Measurements from ENCODE around the gene MRGPRF.

The MRGPRF gene

DNA sequence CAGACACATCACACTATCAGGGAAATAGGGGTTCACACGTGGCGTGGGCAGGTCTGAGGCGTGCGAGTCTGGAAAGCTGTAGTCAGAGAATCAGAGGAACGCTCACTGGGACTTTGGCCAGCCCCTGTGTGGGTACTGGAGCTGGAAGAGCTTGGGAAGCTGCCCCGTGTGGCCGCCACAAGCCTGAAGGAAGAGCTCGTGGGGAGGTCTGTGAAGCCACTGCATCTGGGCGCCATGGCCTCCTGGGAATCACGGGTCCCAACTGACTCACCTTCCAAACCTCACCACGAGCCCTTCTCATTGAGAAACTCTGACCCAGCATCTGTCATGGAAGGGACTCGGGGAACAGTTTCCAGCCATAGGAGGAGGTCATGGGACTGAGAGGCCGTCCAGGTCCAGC is 5.9 kb upstream of the MRGPRF start:
- Histone ChIP-seq H3K23ac (ENCODE audit: low read length) (no peak overlapping the region), H3K36me3 (ENCODE audit: control insufficient read depth, insufficient read depth, low read length) (no peaks in the 10 kb centered on the region), H3K4me1 (ENCODE audit: control insufficient read depth, low read depth, low read length) (peaks cover 2% of the 10 kb centered on the region), H2BK5ac (ENCODE audit: low read length) (no peak overlapping the region), H3K4me2 (ENCODE audit: low read length) (no peak overlapping the region), H3K9ac (ENCODE audit: low read length) (no peak overlapping the region), H3K79me2 (ENCODE audit: control insufficient read depth, insufficient read depth, low read length) (no peaks in the 10 kb centered on the region), H3K4ac (ENCODE audit: low read depth, low read length) (no peak overlapping the region), H3K79me1 (ENCODE audit: low read length) (no peaks in the 10 kb centered on the region), H3K27ac (ENCODE audit: low read depth, low read length) (no peak overlapping the region), H4K5ac (ENCODE audit: low read length) (no peak overlapping the region), H3K56ac (ENCODE audit: low read length) (no peak overlapping the region), H3K4me3 (ENCODE audit: low read length) (no peak overlapping the region), H3K27me3 (ENCODE audit: insufficient read depth, low read length, poor library complexity) (no peaks in the 10 kb centered on the region), H3K18ac (ENCODE audit: low read length) (no peak overlapping the region), H2AK5ac (ENCODE audit: low read length) (no peak overlapping the region), H4K8ac (ENCODE audit: low read depth, low read length) (no peak overlapping the region), H2BK120ac (ENCODE audit: low read depth, low read length) (no peak overlapping the region), H2BK15ac (replicated peaks; ENCODE audit: low read depth) (no peak overlapping the region)
- no peak for DNase-seq
- no CpG with 5 or more reads among the region's 13 CpGs for WGBS (ENCODE audit: extremely low coverage, insufficient coverage, low lambda C conversion rate)

DNA sequence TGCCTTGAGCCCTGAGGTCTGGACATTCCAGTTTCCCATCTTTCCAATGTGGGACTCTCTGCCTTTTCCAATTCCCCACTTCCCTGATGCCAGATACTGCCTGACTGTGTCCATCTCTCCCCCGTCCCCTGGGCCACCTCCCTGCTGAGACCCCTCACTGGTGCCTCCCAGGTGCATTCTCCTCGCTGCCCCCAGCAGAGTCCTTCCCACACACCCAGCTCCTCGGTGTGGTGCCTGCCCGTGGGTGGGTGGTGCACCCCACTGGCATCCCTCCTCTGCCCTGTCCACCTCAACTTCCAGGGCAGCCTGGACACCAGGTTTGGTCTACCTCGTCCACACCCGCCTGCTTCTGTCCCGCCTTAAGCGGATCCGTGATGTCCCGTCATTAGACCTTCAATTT is 4.9 kb upstream of the MRGPRF start:
- Histone ChIP-seq H3K56ac (ENCODE audit: low read length) (no peak overlapping the region), H4K5ac (ENCODE audit: low read length) (no peak overlapping the region), H3K79me2 (ENCODE audit: control insufficient read depth, insufficient read depth, low read length) (no peaks in the 10 kb centered on the region), H3K27me3 (ENCODE audit: insufficient read depth, low read length, poor library complexity) (no peaks in the 10 kb centered on the region), H3K18ac (ENCODE audit: low read length) (no peak overlapping the region), H3K4me2 (ENCODE audit: low read length) (no peak overlapping the region), H2BK5ac (ENCODE audit: low read length) (no peak overlapping the region), H2AK5ac (ENCODE audit: low read length) (no peak overlapping the region), H3K4me3 (ENCODE audit: low read length) (no peak overlapping the region), H3K4ac (ENCODE audit: low read depth, low read length) (no peak overlapping the region), H3K4me1 (ENCODE audit: control insufficient read depth, low read depth, low read length) (peaks cover 2% of the 10 kb centered on the region), H2BK15ac (replicated peaks; ENCODE audit: low read depth) (no peak overlapping the region), H3K79me1 (ENCODE audit: low read length) (no peaks in the 10 kb centered on the region), H3K23ac (ENCODE audit: low read length) (no peak overlapping the region), H3K27ac (ENCODE audit: low read depth, low read length) (no peak overlapping the region), H3K9ac (ENCODE audit: low read length) (no peak overlapping the region), H3K36me3 (ENCODE audit: control insufficient read depth, insufficient read depth, low read length) (no peaks in the 10 kb centered on the region), H2BK120ac (ENCODE audit: low read depth, low read length) (no peak overlapping the region), H4K8ac (ENCODE audit: low read depth, low read length) (no peak overlapping the region)
- no CpG with 5 or more reads among the region's 10 CpGs for WGBS (ENCODE audit: extremely low coverage, insufficient coverage, low lambda C conversion rate)
- no peak for DNase-seq

DNA sequence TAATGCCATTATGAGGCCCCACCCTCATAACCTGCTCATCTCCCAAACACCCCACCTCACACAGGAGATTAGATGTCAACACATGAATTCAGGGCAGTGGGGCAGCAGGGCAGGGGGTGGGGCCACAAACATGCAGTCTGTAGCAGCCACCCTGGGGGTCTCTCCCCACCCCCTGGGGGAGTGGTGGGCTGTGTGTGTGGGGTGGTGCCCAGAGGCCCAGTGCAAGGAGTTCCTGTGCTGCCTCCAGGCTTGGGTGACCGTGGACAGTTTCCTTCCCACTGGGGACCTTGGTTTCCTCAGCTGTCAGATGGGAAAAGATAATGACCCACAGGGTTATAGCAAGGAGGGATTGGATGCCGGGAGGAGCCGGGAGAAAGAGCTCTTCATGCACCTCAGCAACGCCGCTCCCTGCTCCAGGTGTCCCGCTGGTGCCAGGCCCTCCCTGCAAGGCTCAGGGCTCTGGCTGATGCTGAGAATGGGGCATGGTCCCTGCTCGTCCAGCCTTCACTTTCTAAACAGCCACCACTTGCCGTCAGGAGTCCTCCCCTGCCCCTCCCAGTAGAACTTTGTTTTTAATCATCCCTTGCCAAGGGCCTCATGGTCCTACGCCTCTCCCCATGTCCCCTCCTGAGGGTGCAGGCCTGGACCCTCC is 2.0 kb upstream of the MRGPRF start:
- Histone ChIP-seq H3K79me2 (ENCODE audit: control insufficient read depth, insufficient read depth, low read length) (no peaks in the 10 kb centered on the region), H3K56ac (ENCODE audit: low read length) (no peak overlapping the region), H2AK5ac (ENCODE audit: low read length) (no peak overlapping the region), H3K27me3 (ENCODE audit: insufficient read depth, low read length, poor library complexity) (no peaks in the 10 kb centered on the region), H3K4me2 (ENCODE audit: low read length) (no peak overlapping the region), H3K9ac (ENCODE audit: low read length) (no peak overlapping the region), H3K36me3 (ENCODE audit: control insufficient read depth, insufficient read depth, low read length) (no peaks in the 10 kb centered on the region), H4K8ac (ENCODE audit: low read depth, low read length) (no peak overlapping the region), H3K4me1 (ENCODE audit: control insufficient read depth, low read depth, low read length) (peaks cover 7% of the 10 kb centered on the region), H2BK5ac (ENCODE audit: low read length) (no peak overlapping the region), H2BK15ac (replicated peaks; ENCODE audit: low read depth) (no peak overlapping the region), H3K4me3 (ENCODE audit: low read length) (no peak overlapping the region), H3K23ac (ENCODE audit: low read length) (no peak overlapping the region), H3K4ac (ENCODE audit: low read depth, low read length) (no peak overlapping the region), H2BK120ac (ENCODE audit: low read depth, low read length) (no peak overlapping the region), H3K18ac (ENCODE audit: low read length) (no peak overlapping the region), H3K79me1 (ENCODE audit: low read length) (no peaks in the 10 kb centered on the region), H3K27ac (ENCODE audit: low read depth, low read length) (no peak overlapping the region), H4K5ac (ENCODE audit: low read length) (no peak overlapping the region)
- no peak for DNase-seq
- no CpG with 5 or more reads among the region's 9 CpGs for WGBS (ENCODE audit: extremely low coverage, insufficient coverage, low lambda C conversion rate)

DNA sequence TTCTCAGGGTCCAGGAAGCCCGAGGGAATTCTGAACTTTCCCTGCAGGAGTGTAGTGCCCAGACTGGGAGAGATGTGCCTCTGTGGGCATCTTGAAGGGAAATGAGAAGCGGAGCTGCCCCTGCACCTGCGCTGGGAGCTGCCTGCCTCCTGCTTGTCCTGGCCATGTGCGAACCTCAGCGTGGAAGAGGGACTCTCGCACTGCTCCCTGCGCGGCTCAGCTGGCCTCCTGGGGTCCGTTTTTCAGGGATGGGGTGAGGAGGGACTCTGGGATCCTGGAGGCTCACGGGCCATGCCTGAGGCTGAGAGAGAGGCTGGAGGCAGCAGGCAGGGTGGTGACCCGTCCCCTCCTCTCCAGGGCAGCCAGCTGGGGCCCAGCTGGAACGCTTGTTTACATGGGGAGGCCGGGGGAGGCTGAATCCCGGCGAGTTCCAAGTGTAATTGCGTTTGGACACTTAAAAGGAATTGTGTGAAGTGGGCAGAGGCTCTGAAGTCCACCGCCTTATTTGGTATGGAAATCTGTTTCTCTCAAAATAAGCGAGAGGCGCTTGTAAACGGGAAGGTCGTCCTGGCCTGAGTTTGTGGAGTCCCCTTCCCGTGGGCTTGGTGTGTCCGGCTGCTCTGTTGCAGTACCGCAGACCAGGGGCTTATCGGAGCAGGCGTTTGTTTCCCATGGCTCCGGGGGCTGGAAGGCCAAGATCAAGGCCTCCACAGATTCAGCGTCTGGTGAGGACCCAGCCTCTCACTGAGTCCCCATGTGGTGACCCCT is 1.2 kb upstream of the MRGPRF start:
- Histone ChIP-seq H2BK120ac (ENCODE audit: low read depth, low read length) (no peak overlapping the region), H3K36me3 (ENCODE audit: control insufficient read depth, insufficient read depth, low read length) (no peaks in the 10 kb centered on the region), H3K23ac (ENCODE audit: low read length) (no peak overlapping the region), H3K79me1 (ENCODE audit: low read length) (no peaks in the 10 kb centered on the region), H3K4me1 (ENCODE audit: control insufficient read depth, low read depth, low read length) (peaks cover 7% of the 10 kb centered on the region), H3K56ac (ENCODE audit: low read length) (peak overlapping the region; percentile 69), H3K27ac (ENCODE audit: low read depth, low read length) (peak overlapping the region; percentile 13), H3K4ac (ENCODE audit: low read depth, low read length) (peak overlapping the region; percentile 5), H4K5ac (ENCODE audit: low read length) (no peak overlapping the region), H3K4me3 (ENCODE audit: low read length) (no peak overlapping the region), H3K27me3 (ENCODE audit: insufficient read depth, low read length, poor library complexity) (no peaks in the 10 kb centered on the region), H2BK15ac (replicated peaks; ENCODE audit: low read depth) (no peak overlapping the region), H3K9ac (ENCODE audit: low read length) (peak overlapping the region; percentile 8), H3K79me2 (ENCODE audit: control insufficient read depth, insufficient read depth, low read length) (no peaks in the 10 kb centered on the region), H2BK5ac (ENCODE audit: low read length) (no peak overlapping the region), H3K18ac (ENCODE audit: low read length) (no peak overlapping the region), H2AK5ac (ENCODE audit: low read length) (no peak overlapping the region), H4K8ac (ENCODE audit: low read depth, low read length) (no peak overlapping the region), H3K4me2 (ENCODE audit: low read length) (no peak overlapping the region)
- DNase-seq: no peak
- WGBS (ENCODE audit: extremely low coverage, insufficient coverage, low lambda C conversion rate): no CpG with 5 or more reads among the region's 28 CpGs

DNA sequence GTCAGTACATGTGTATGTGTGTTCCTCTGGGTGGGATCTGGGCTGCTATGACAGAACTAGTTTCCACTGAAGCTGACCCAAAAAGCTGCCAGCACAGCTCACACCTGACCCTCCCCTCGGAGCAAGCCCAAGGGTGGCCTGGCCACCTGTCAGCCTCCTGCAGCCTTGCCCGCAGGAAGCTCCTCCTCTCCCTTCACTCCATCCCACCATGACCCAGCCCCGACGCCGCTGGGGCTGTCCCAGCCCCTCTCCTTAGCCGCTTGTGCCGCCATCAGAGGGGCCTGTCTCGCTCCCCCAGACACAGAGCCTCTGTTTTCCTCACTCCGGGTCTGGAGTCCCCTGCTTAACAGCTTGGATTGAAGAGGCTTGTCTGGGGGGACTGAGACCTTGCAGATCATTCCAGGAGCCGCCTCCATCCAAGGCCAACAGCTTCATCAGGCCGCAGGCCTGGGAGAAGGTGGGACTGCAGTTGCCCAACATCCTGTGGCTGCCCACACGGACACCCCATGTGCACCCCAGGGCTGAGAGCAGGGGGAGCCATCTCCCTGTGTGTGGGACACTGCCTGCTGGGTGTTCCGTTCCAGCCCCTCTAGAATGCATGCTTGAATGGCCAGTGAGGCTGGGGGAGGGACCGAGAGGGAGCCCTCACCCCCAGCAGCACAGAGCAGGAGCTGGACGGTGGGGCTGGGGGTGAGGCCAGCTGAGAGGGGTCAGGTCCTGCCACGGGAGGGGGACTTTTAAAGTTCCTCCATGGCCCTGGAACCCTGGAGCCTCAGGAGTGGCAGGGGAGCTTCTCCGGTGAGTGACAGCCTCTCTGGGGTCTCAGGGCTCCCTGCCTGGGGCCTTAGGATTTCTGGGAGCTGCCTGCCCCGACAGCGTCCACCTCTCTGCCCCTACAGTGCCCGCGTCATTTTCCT is 696 bp downstream of the MRGPRF start:
- H3K23ac ChIP-seq (ENCODE audit: low read length): peak overlapping the region; percentile 76
- no peak overlapping the region for H3K4ac ChIP-seq (ENCODE audit: low read depth, low read length)
- H3K27ac ChIP-seq (ENCODE audit: low read depth, low read length): peak overlapping the region; percentile 25
- no peaks in the 10 kb centered on the region for H3K36me3 ChIP-seq (ENCODE audit: control insufficient read depth, insufficient read depth, low read length)
- H3K56ac ChIP-seq (ENCODE audit: low read length): peak overlapping the region; percentile 77
- no CpG with 5 or more reads among the region's 21 CpGs for WGBS (ENCODE audit: extremely low coverage, insufficient coverage, low lambda C conversion rate)
- no peak overlapping the region for H2BK120ac ChIP-seq (ENCODE audit: low read depth, low read length)
- no peak for DNase-seq
- peak overlapping the region; percentile 53 for H3K9ac ChIP-seq (ENCODE audit: low read length)
- H2AK5ac ChIP-seq (ENCODE audit: low read length): no peak overlapping the region
- no peaks in the 10 kb centered on the region for H3K79me1 ChIP-seq (ENCODE audit: low read length)
- H3K4me1 ChIP-seq (ENCODE audit: control insufficient read depth, low read depth, low read length): peaks cover 7% of the 10 kb centered on the region
- H3K4me3 ChIP-seq (ENCODE audit: low read length): no peak overlapping the region
- peak overlapping the region; percentile 23 for H3K4me2 ChIP-seq (ENCODE audit: low read length)
- H3K79me2 ChIP-seq (ENCODE audit: control insufficient read depth, insufficient read depth, low read length): no peaks in the 10 kb centered on the region
- no peak overlapping the region for H4K5ac ChIP-seq (ENCODE audit: low read length)
- H2BK15ac ChIP-seq (replicated peaks; ENCODE audit: low read depth): no peak overlapping the region
- no peak overlapping the region for H4K8ac ChIP-seq (ENCODE audit: low read depth, low read length)
- H2BK5ac ChIP-seq (ENCODE audit: low read length): no peak overlapping the region
- no peaks in the 10 kb centered on the region for H3K27me3 ChIP-seq (ENCODE audit: insufficient read depth, low read length, poor library complexity)
- peak overlapping the region; percentile 54 for H3K18ac ChIP-seq (ENCODE audit: low read length)
